ENCODE data around the gene CHCHD10.
A peak's percentile ranks its signal among the peaks of the same experiment; 100 is the strongest.

The CHCHD10 gene

GRCh38 chr22:23815541-23816155 is 47.9 kb upstream of the CHCHD10 start:
- no peaks in the 10 kb centered on the region for H3K9me3 ChIP-seq (ENCODE audit: control insufficient read depth, low read length)
- no peak overlapping the region for H2AFZ ChIP-seq (ENCODE audit: low read depth, low read length)
- no peak overlapping the region for H3K14ac ChIP-seq (ENCODE audit: low read length in 2 of 2)
- peaks cover 46 to 77% of the 10 kb centered on the region in 2 experiments for H3K36me3 ChIP-seq (ENCODE audit: control insufficient read depth in 1 of 2, insufficient read depth in 2 of 2, low read depth in 1 of 2, low read length in 2 of 2)
- H3K27ac ChIP-seq (ENCODE audit: low read length, poor library complexity, severe bottlenecking) = no peak overlapping the region
- no peak overlapping the region for H3K4ac ChIP-seq (ENCODE audit: low read depth in 1 of 2, low read length in 2 of 2)
- no peak overlapping the region for H4K8ac ChIP-seq (ENCODE audit: low read length)
- no peak overlapping the region for H3K4me2 ChIP-seq (ENCODE audit: low read length, poor library complexity, severe bottlenecking)
- H3K27me3 ChIP-seq (ENCODE audit: control insufficient read depth in 1 of 2, insufficient read depth in 1 of 2, low read length in 2 of 2) = no peaks in the 10 kb centered on the region
- no peak overlapping the region for H2AK5ac ChIP-seq (ENCODE audit: low read length, severe bottlenecking)
- no peaks in the 10 kb centered on the region for H3K4me1 ChIP-seq (ENCODE audit: control insufficient read depth, insufficient read depth, low read depth, low read length)
- no peak overlapping the region for H4K91ac ChIP-seq (ENCODE audit: low read length)
- H3K18ac ChIP-seq (ENCODE audit: low read depth in 1 of 2, low read length in 2 of 2) = no peak overlapping the region
- no peak overlapping the region for H3K4me3 ChIP-seq (ENCODE audit: insufficient read depth in 1 of 2, low read depth in 1 of 2, low read length in 2 of 2)
- no peak overlapping the region for H2BK5ac ChIP-seq (ENCODE audit: low read depth, low read length, poor library complexity, severe bottlenecking)
- DNase-seq = no peak
- peaks cover 11% of the 10 kb centered on the region for H3K79me1 ChIP-seq (replicated peaks; ENCODE audit: low read length, poor library complexity, severe bottlenecking)
- no peak overlapping the region for H3K23ac ChIP-seq (ENCODE audit: low read length in 2 of 2)
- WGBS = 71% methylated on average over 8 of the region's 10 CpGs
- no peak overlapping the region for H3K9ac ChIP-seq (ENCODE audit: low read length)
- H2BK12ac ChIP-seq (ENCODE audit: low read length in 2 of 2) = no peak overlapping the region
- no peak overlapping the region for H2BK120ac ChIP-seq (ENCODE audit: low read depth, low read length)
- H2BK15ac ChIP-seq (ENCODE audit: low read depth, poor library complexity, severe bottlenecking) = no peak overlapping the region

- Histone ChIP-seq H3K4ac (ENCODE audit: low read depth in 1 of 2, low read length in 2 of 2) (no peak overlapping the region), H2BK5ac (ENCODE audit: low read depth, low read length, poor library complexity, severe bottlenecking) (no peak overlapping the region)
Measured at GRCh38 chr22:23812378-23812777, 44.6 kb upstream of the CHCHD10 start.

GRCh38 chr22:23806837-23807236 is 39.1 kb upstream of the CHCHD10 start:
- Histone ChIP-seq H3K18ac (ENCODE audit: low read depth in 1 of 2, low read length in 2 of 2) (no peak overlapping the region), H3K4ac (ENCODE audit: low read depth in 1 of 2, low read length in 2 of 2) (no peak overlapping the region), H4K8ac (ENCODE audit: low read length) (no peak overlapping the region), H2BK12ac (ENCODE audit: low read length in 2 of 2) (no peak overlapping the region), H3K27ac (ENCODE audit: low read length, poor library complexity, severe bottlenecking) (no peak overlapping the region), H3K4me1 (ENCODE audit: control insufficient read depth, insufficient read depth, low read depth, low read length) (no peaks in the 10 kb centered on the region), H3K14ac (ENCODE audit: low read length in 2 of 2) (no peak overlapping the region), H2AK5ac (ENCODE audit: low read length, severe bottlenecking) (no peak overlapping the region), H3K4me2 (ENCODE audit: low read length, poor library complexity, severe bottlenecking) (no peak overlapping the region), H2BK15ac (ENCODE audit: low read depth, poor library complexity, severe bottlenecking) (no peak overlapping the region), H2BK120ac (ENCODE audit: low read depth, low read length) (no peak overlapping the region), H4K91ac (ENCODE audit: low read length) (no peak overlapping the region), H3K79me1 (replicated peaks; ENCODE audit: low read length, poor library complexity, severe bottlenecking) (peaks cover 28% of the 10 kb centered on the region), H3K9ac (ENCODE audit: low read length) (no peak overlapping the region), H2BK5ac (ENCODE audit: low read depth, low read length, poor library complexity, severe bottlenecking) (no peak overlapping the region), H3K36me3 (ENCODE audit: control insufficient read depth in 1 of 2, insufficient read depth in 2 of 2, low read depth in 1 of 2, low read length in 2 of 2) (peaks cover 46 to 64% of the 10 kb centered on the region in 2 experiments), H3K4me3 (ENCODE audit: insufficient read depth in 1 of 2, low read depth in 1 of 2, low read length in 2 of 2) (no peak overlapping the region), H2AFZ (ENCODE audit: low read depth, low read length) (no peak overlapping the region), H3K27me3 (ENCODE audit: control insufficient read depth in 1 of 2, insufficient read depth in 1 of 2, low read length in 2 of 2) (no peaks in the 10 kb centered on the region), H3K23ac (ENCODE audit: low read length in 2 of 2) (no peak overlapping the region), H3K9me3 (ENCODE audit: control insufficient read depth, low read length) (no peaks in the 10 kb centered on the region)
- no peak for DNase-seq
- 100% methylated on average over 1 of the region's 1 CpG for WGBS

More at GRCh38 chr22:23812378-23812777, 44.6 kb upstream of the CHCHD10 start:
- Histone ChIP-seq H2BK12ac (ENCODE audit: low read length in 2 of 2) (no peak overlapping the region), H3K27me3 (ENCODE audit: control insufficient read depth in 1 of 2, insufficient read depth in 1 of 2, low read length in 2 of 2) (no peaks in the 10 kb centered on the region), H2AFZ (ENCODE audit: low read depth, low read length) (no peak overlapping the region), H2BK15ac (ENCODE audit: low read depth, poor library complexity, severe bottlenecking) (no peak overlapping the region), H3K79me1 (replicated peaks; ENCODE audit: low read length, poor library complexity, severe bottlenecking) (peaks cover 8% of the 10 kb centered on the region), H3K9ac (ENCODE audit: low read length) (no peak overlapping the region), H3K4me1 (ENCODE audit: control insufficient read depth, insufficient read depth, low read depth, low read length) (no peaks in the 10 kb centered on the region), H3K14ac (ENCODE audit: low read length in 2 of 2) (no peak overlapping the region), H3K27ac (ENCODE audit: low read length, poor library complexity, severe bottlenecking) (no peak overlapping the region), H3K23ac (ENCODE audit: low read length in 2 of 2) (no peak overlapping the region), H4K91ac (ENCODE audit: low read length) (no peak overlapping the region), H3K9me3 (ENCODE audit: control insufficient read depth, low read length) (no peaks in the 10 kb centered on the region), H3K4me2 (ENCODE audit: low read length, poor library complexity, severe bottlenecking) (no peak overlapping the region), H2BK120ac (ENCODE audit: low read depth, low read length) (no peak overlapping the region), H2AK5ac (ENCODE audit: low read length, severe bottlenecking) (no peak overlapping the region), H3K36me3 (ENCODE audit: control insufficient read depth in 1 of 2, insufficient read depth in 2 of 2, low read depth in 1 of 2, low read length in 2 of 2) (peaks cover 30 to 49% of the 10 kb centered on the region in 2 experiments), H4K8ac (ENCODE audit: low read length) (no peak overlapping the region), H3K18ac (ENCODE audit: low read depth in 1 of 2, low read length in 2 of 2) (no peak overlapping the region), H3K4me3 (ENCODE audit: insufficient read depth in 1 of 2, low read depth in 1 of 2, low read length in 2 of 2) (no peak overlapping the region)
- WGBS = over 99% methylated on average over 2 of the region's 4 CpGs
- no peak for DNase-seq

- Histone ChIP-seq H2AK5ac (ENCODE audit: low read length, severe bottlenecking) (no peak overlapping the region), H2BK15ac (ENCODE audit: low read depth, poor library complexity, severe bottlenecking) (no peak overlapping the region), H3K79me1 (replicated peaks; ENCODE audit: low read length, poor library complexity, severe bottlenecking) (peaks cover 43% of the 10 kb centered on the region), H4K91ac (ENCODE audit: low read length) (no peak overlapping the region), H3K18ac (ENCODE audit: low read depth in 1 of 2, low read length in 2 of 2) (no peak overlapping the region), H3K4me2 (ENCODE audit: low read length, poor library complexity, severe bottlenecking) (no peak overlapping the region), H2BK5ac (ENCODE audit: low read depth, low read length, poor library complexity, severe bottlenecking) (no peak overlapping the region), H4K8ac (ENCODE audit: low read length) (peak overlapping the region; percentile 25), H3K36me3 (ENCODE audit: control insufficient read depth in 1 of 2, insufficient read depth in 2 of 2, low read depth in 1 of 2, low read length in 2 of 2) (peaks cover 63 to 72% of the 10 kb centered on the region in 2 experiments), H3K4me1 (ENCODE audit: control insufficient read depth, insufficient read depth, low read depth, low read length) (no peaks in the 10 kb centered on the region), H2BK120ac (ENCODE audit: low read depth, low read length) (no peak overlapping the region), H3K27ac (ENCODE audit: low read length, poor library complexity, severe bottlenecking) (no peak overlapping the region), H3K4ac (ENCODE audit: low read depth in 1 of 2, low read length in 2 of 2) (no peak overlapping the region), H3K14ac (ENCODE audit: low read length in 2 of 2) (no peak overlapping the region), H2BK12ac (ENCODE audit: low read length in 2 of 2) (no peak overlapping the region), H3K23ac (ENCODE audit: low read length in 2 of 2) (no peak overlapping the region), H3K27me3 (ENCODE audit: control insufficient read depth in 1 of 2, insufficient read depth in 1 of 2, low read length in 2 of 2) (no peaks in the 10 kb centered on the region), H3K9ac (ENCODE audit: low read length) (no peak overlapping the region), H3K9me3 (ENCODE audit: control insufficient read depth, low read length) (no peaks in the 10 kb centered on the region), H2AFZ (ENCODE audit: low read depth, low read length) (no peak overlapping the region), H3K4me3 (ENCODE audit: insufficient read depth in 1 of 2, low read depth in 1 of 2, low read length in 2 of 2) (no peak overlapping the region)
- WGBS = 86% methylated on average over 12 of the region's 12 CpGs
- no peak for DNase-seq
Measured at GRCh38 chr22:23804781-23805291, 37.1 kb upstream of the CHCHD10 start.
